Non-pigmented ciliary epithelial cell (primary cell): ENCODE data around the gene ARID3B.
"Not testable (repeated sequence)": the region's sequence is repeated elsewhere in the genome, so short reads cannot be mapped to it uniquely, and the experiment has no call there.

Experiments used
- DNase-seq: peaks from one replicate; pipeline ENCODE4 v3.0.0-alpha.2; 2010; ENCODE audit warnings: low read depth

The ARID3B gene

DNA sequence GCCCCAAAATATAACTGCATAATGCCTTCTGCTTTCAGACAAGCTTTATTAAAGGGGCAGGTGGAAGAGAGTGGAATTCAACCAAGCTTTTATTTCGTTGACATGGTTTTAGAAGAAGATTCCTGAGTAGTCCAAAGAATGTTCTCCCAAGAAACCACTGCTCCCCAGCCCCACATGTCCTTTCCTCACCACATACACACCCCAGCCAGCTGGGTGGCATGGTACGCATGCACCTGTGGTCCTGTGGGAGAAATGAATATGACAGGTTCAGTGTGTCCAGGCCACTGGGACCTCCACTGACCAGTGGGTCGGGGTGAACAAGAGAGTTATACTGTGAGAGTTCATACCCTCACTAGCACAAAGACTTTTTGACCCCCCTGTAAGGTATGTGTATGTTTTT, 30.2 kb downstream of the ARID3B start:
- no peak for DNase-seq

DNA sequence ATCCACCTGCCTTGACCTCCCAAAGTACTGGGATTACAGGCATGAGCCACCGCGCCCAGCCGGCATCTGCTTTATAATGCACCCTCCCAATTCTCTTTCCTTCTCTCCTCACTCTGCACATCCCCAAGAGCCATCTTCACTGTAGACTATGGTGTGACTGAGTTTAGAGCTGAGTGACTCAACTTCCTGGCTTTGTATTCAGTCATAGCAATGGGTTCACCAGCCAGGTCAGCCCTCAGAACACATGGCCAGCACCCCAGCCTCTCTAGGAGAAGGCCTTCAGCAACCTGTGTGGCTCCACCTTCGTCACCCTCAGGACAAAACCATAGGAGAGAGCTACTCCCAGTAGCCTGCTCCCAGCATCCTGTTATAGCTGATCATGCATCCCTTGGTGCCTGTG, 33.0 kb downstream of the ARID3B start:
- no peak for DNase-seq

DNA sequence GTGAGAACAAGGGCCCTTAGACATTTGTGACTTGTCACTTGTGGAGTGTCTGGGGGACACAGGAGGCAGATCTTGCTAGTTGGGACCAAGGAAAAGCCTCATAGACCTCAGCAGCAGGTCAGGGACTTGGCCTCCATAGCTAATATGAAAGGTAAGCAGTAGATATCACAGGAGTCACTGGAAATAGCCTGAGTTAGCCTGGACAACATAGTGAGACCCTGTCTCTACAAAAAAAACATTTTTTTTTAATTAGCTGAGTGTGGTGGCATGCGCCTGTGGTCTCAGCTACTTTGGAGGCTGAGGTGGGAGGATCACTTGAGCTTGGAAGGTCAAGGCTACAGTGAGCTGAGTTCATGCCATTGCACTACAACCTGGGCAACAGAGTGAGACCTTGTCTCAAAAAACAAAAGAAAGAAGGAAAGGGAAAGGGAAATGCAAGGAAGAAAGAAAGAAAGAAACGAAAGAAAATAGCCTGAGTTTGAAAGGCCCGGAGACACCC, 37.5 kb downstream of the ARID3B start:
- no peak for DNase-seq

DNA sequence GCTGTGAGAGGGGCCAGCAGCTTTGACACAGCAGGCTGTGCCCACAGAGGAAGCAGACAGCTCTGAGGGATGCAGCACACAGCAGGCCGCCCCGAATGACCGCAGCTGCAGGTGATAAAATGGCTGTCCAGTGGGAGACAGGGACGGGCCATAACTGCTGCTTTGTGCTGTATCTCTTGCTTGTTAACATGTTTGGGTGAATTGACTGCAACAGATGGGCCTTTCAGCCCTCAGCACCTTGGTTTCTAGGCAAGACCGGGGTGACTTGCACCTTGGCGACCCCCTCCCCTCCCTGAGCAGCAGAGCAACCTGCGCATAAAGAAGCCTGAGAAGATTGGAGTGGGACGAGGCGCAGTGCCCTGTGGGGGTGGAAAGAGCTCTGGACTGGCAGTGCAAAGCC, 38.0 kb downstream of the ARID3B start:
- no peak for DNase-seq

DNA sequence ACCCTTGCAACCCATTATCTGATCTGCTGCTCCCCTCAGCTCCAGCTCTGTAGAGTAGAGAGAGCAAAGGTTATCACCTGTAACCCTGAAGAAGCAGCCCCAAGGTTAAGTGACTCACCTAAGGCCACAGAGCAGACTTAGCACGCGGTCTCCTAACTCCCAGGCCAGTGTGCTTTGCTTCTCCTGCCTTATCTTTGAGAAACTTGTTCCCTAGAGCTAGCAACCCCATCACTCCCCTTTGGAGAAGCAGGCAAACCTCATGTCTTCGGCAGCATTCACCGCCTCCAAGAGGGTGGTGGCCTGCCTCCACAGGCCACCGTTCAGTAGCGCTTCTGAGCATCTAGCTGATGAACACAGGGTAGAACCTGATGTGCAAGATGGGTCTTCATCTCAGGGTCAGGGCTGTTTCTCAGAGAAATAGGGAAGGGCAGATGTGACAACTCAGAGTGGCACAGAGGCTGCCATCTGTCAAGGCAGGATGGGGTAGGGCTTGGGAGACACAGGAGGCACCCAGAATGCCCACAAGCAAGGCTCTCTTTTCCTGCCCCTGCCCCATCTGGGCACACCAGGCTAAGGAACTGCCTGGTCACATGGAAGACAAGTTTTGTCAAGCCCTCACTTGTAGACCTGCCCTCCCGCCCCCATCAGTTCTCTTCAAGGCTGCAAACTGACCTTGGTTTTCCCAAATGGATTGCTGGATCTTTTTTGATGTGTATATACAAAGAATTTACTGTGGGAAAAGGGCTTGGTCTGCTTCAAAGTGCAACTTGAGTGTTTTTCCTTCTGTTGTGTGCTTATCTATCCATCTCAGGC, 39.7 kb downstream of the ARID3B start:
- DNase-seq, result no peak

DNA sequence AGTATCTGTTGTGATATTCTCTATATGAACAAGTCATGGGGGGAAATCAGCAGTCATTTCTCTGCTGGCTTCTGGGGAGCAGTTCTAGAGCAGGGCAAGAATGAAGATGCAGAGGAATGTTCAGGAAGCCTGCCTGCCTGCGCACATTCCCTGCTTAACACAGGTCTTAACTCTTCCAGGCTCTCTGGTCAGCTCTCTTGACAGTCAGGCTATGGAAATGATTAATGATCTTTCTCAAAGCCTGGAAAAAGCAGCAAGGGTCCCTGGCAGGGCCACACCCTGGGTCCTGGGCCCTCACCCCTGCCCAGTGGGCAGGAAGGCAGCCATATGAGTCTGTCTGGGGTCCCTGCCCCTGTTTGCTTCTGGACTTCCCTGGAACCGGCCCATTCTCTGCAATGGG, 43.2 kb downstream of the ARID3B start:
- DNase-seq, result no peak

DNA sequence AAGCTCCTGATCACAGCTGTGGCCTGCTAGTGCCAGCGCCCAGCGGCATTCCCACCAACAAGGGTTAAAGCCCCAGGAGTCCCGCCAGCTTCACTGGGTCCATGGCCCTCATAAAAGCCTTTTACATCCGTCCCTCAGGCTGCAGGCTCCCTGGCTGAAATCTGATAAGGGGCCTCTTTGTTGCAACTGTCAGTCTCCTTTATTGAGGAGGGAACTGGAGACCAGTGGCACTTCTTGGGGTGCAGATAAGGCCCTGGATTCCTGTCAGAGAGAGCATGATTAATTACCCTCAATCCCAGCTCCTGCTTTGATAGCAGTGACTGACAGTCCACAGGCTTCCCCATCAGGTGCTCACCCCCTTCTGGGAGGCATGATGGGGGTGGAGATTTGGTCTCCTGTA, 43.8 kb downstream of the ARID3B start:
- DNase-seq, result no peak

DNA sequence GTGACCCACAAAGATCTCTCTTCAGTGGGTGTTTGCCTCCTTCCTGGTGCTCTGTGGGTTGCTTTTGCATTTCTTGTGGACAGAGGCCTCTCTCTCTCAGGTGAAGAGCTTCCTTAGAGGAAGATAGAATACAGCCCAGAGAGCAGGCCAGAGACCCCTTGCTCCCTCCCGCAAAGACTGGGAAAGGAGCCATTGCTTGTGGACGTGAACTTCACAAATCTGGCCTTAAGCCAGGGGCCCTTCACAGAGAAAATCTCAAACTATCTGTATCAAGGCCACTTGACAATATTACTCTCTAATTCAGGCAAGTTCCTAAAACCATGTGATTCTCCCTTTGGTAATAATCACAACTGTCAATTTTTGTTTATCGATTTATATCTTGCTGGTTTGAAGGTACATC, 44.2 kb downstream of the ARID3B start:
- DNase-seq, result no peak

DNA sequence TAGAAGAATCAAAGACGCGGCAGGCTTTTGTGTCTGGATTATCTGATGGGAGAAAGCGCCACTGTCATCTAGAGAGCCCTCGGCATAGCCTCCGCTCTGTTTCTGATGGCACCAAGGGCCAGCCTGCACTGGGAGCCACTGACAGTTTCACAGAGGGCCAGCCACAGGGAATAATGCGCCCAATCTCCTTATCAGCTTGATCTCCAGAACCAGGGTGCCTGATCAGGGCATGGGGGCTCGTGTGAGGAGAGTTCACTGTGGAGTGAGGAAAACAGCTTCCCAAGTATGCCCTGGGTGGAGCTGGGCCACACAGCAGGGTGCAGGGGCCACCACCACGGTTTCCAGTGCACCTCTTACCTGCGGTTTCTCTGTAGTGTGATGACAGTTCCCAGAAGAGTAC, 44.8 kb downstream of the ARID3B start:
- DNase-seq, result no peak

DNA sequence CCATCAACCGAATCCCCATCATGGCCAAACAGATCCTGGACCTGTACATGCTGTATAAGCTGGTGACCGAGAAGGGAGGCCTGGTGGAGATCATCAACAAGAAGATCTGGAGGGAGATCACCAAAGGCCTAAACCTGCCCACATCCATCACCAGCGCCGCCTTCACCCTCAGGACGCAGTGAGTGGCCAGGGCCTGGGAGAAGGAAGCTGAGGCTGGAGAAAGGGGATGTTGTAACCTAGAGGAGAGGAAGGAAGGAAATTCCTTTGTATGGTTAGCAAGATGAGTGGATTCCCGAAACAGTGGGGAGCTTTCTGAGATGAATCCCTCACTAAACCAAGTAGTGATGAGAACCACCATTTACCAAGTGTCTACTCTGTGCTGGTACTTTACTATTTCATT, 48.8 kb downstream of the ARID3B start:
- no peak for DNase-seq

DNA sequence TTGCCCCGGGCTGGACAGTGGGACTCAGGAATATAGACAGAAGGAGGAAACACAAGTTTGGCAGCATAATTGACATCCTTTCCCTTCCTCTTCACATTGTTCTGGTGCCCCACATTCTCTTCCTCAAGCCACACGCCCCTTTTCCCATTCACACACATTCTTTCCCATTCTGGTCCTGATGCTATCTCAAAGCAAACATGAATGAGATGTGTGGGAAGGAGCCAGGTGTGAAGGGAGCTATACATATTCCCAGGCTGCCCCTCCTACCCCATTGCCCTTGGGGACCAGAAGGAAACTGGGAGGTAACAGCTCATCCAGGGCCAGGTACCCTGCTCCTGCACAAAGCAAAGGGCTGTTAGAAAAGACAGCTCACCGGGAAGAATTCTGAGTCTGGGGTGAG, 51.2 kb downstream of the ARID3B start:
- no peak for DNase-seq

DNA sequence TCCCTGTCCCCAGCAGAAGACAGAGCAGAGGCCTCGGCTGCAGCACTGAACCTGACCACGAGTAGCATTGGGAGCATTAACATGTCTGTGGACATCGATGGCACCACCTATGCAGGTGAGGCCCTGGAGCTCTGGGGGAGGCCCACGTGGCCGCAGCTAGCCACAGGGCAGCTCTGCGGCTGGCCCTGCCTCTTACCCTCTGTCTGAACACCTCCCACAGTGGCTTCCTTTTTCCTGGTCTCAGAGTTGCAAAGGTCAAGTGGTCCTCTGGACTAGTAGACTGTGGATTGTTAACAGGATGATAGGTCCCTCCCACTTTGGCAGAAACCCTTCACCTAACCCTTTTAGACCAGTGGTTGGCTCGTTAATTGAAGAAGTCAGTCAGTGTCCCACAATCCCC, 52.1 kb downstream of the ARID3B start:
- no peak for DNase-seq

DNA sequence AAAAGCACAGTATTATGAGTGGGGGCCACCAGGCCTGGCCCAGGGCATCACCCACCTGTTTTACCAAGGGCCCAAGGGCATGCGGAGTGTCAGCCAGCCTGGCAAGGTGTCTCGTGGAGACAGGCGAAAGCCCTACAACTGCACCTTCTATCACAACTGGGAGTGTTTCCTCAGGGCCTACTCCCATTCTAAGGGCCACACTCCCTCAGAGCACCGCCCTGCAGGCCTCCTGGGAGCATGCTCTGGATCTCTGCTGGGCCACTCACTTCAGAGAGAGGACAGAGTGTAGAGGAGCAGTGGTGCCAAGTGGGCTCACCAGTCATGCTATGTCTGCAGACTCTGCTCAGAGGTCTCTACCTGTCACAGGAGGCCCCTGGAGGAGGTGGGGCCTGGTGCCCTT, 53.4 kb downstream of the ARID3B start:
- DNase-seq, result no peak

DNA sequence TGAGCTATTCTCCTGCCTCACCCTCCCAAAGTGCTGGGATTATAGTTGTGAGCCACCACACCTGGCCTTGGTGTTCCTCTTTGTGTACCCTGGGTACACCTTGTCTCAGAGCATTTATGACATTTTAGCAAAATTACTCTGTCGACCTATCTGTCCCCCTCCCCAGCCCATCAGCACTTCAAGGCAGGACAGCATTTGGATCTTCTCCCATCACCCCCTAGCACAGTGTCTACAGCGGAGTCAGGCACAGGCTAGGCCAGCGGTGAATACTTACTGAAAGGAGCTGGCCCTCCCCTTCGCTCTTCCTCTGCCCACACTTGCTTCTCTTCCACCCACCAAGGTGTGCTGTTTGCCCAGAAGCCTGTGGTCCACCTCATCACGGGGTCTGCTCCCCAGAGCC, 54.3 kb downstream of the ARID3B start:
- DNase-seq, result no peak

DNA sequence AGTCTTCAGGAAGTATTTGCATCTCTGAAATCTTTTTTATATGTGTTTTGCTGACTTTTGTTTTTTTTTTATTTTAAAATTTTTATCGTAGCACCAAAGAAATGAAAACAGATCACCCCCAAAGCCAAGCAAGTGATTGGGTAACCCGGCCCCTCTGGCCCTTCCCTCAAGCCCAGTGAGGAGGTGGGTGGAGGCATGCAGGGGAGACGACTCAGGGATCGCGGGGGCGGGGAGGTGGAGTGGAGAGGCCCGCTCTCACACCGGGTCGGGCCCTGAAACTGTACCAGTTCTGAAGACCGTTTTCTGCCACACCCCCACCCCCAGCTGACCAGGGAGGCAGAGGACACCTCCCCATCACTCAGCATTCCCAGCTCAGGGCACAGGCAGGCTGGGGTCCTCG, 55.7 kb downstream of the ARID3B start:
- DNase-seq, result not testable (repeated sequence)

DNA sequence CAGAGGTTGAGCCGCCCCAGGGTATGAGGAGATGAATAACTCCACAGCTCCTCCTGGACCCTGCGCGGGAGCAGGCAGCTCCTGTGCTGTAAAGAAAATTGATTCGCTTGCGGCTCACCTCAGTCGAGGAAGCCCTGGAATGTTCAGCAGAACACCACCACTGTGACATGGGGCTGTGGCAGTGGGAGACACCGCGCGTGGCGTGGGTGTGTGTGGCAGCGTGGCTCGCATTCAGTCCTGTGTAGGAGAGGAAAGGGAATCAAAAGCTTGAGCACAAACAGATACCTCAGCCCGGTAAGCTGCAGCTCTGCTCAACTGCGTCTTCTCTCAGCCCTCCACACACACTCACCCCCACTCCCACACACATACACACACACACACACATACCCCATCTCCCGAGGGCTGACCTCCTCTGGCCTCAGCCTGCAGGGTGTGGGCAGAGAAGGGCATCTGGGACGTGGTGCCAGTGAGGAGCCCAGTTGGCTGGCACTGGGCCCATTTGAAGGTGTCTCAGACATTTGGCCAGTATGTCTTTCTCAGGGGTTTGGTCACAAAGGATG, 56.2 kb downstream of the ARID3B start:
- not testable (repeated sequence) for DNase-seq

DNA sequence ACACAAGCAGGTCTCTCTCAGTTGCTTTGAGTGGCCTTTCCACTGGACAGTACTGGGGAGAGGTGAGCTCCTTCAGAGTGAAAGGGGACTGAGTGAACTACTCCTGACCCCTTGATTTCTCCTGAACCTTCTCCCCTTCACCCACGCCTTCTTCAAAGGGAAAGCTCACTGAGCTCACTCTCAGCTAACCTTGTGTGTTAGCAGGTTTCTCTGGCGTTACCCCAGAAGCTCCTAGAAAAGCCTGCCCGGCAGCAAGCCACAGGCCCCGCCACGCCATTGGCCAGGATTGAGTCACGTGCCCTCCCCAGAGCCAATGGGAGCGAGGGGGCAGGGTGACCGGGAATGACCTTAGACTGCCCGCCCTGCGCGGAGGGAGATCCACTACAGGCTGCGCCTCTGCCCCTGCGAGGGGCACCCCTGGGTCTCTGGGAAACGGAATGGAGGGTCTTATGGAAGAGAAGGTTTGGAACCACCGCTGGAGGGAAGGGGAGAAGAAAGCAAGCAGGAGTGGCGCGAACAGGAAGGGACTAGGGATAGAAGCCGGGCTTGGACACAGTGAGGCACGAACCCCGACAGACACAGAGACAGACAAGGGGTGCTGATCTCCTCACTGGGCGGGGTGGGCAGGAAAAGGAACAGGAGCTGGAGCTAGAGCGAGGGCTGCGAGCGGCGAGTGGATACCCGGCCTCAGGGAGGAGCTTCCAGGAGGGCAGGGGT, 57.3 kb downstream of the ARID3B start:
- DNase-seq, result no peak

DNA sequence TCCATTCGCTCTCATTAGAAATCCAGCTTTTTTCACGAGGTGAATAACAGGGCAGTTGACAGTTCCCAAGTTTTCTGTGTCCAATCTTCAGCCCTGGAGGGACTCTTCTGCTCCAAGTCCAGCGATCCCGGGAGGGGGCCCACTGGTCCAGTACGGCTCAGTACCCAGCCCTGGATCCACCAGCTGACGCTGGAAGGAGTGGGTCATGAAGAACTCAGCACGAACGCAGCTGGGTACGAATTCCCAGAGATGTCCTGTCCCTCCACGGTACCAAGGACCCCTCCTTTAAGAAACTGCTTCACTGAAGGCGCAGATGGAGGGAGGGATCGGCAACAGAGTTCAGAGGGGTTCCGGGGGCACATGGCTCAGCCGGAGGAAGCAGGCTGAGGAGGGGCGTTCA, 58.1 kb downstream of the ARID3B start:
- no peak for DNase-seq

DNA sequence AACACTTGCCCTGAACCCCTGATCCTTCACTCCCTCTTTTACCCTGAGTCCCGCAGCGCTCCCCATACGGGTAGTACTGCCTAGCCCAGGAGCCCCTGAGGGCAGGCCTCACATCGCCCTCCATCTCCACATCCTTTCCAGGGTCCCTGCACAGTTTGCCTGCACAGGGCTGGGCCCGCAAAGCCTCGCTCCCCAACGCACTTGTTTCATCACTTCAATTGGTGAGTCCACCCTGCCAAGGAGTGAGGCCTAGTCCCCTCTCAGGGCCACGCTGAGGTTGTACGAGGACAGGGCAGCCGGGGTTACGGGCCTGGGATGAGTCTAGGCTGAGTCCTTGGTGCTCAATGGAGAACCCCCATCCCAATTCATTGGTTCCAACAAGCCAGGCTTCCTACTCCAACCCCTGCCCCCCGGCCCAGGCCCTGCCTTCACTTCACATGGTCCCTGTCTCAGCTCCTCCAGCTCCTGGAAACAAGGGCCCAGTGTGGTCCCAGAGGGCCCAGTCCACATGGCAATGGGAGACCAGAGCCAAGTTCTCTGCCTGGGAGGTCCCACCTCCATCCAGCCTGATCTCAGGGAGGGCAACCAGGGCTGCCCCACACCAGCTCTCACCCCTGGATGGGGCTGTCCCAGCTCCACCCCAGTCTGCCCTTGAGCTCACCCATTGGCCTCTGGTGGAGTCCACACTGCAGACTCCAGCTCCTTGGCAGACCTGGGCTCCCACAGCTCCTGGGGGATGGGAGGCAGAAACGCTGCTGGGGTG, 62.2 kb downstream of the ARID3B start:
- DNase-seq, result no peak

DNA sequence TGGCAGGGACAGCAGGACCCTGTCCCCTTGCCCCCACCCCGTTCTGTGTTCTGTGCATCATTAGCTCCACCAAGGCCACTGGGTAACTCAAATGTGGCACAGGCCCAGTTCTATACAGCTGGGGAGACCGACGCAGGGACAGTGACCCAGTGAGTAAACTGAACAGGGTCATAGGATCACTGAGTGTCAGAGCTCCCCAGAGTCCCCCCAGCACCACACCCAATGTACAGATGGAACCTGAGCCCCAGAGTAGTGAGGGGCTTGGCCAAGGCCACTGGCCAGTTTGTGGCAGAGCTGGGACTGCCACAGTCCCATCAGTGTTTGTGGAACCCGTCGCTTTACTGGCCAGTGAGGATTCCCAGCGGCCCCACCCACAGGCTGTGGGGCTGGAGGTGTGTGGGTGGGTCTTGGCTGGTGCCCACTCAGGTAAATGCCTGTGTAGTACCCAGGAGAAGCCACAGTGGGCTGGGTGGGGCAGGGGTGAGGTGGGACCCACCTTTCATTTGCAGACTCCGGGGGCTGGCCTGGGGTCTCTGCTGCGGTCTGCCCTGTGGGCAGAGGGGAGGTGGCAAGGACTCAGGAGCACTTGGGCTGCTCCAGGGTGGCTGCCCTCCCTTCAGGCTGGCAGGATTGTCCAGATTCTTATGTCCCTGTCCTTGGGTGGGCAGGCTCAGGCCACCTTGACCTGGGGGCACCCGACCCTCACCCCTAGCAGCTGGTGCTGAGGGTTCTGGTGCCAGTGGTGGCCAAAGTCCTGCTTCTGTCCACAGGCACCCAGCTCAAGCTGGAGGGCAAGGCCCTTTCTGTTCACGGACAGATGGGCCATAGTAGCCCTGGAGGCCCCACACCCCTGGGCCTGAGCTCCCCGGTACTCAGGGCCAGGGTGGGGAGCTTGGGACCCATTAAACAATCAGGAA, 63.0 kb downstream of the ARID3B start:
- no peak for DNase-seq
